ENCODE results near the gene FOXP1. TPM values are rescaled to one million over a fixed set of nuclear protein-coding genes. Genes with fewer than 3 reads are reported as not detected.

The FOXP1 gene
- total RNA-seq, 4 donors from 2014 or later = 86.4 to 107 (median 93.8) TPM

DNA sequence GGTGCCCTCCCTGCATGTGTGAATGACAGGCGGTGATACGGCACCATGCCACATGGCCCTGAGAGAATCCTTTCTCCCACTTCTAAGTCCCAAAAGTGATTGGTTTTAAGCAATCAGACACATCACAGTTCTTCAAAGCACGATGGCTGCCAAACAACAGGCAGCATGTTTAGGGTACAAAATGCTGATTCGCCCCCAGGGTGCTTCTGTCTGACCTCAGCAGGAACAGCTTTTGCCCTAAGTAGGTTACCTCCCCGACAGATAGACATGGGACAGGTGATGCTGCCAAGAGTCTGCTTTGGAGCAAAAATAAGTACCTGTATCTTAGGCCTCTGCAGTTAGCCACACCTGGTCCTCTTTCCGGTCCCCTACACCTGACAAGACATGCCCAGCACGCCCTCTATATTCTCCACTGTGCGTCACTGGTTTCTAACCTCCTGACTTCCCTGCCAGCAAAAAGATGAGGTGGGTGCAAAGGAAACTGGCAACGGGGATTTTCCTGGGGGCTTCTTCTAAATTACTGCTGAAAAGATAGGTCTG lies 549.8 kb downstream of the FOXP1 start:
- Histone ChIP-seq H3K27me3 (no peaks in the 10 kb centered on the region), H3K27ac (no peak overlapping the region), H3K9me3 (no peaks in the 10 kb centered on the region), H3K4me3 (no peak overlapping the region), H3K4me1 (peaks cover 0 to 33% (median 8%) of the 10 kb centered on the region in 4 donors), H3K36me3 (peaks cover 0 to 31% (median 0%) of the 10 kb centered on the region in 3 donors)
- TF ChIP-seq POLR2A (IDR thresholded peaks at IDR 0.05) = no peak
- TF ChIP-seq, protein P1, sequence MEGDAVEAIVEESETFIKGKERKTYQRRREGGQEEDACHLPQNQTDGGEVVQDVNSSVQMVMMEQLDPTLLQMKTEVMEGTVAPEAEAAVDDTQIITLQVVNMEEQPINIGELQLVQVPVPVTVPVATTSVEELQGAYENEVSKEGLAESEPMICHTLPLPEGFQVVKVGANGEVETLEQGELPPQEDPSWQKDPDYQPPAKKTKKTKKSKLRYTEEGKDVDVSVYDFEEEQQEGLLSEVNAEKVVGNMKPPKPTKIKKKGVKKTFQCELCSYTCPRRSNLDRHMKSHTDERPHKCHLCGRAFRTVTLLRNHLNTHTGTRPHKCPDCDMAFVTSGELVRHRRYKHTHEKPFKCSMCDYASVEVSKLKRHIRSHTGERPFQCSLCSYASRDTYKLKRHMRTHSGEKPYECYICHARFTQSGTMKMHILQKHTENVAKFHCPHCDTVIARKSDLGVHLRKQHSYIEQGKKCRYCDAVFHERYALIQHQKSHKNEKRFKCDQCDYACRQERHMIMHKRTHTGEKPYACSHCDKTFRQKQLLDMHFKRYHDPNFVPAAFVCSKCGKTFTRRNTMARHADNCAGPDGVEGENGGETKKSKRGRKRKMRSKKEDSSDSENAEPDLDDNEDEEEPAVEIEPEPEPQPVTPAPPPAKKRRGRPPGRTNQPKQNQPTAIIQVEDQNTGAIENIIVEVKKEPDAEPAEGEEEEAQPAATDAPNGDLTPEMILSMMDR (IDR thresholded peaks at IDR 0.05) = no peak
- no peak for TF ChIP-seq EP300 (IDR thresholded peaks at IDR 0.05)
- no peak for DNase-seq (ENCODE audit: low spot score in 2 of 2)
- WGBS, 2 donors = 91 to 94% methylated on average over 9 of the region's 9 CpGs

DNA sequence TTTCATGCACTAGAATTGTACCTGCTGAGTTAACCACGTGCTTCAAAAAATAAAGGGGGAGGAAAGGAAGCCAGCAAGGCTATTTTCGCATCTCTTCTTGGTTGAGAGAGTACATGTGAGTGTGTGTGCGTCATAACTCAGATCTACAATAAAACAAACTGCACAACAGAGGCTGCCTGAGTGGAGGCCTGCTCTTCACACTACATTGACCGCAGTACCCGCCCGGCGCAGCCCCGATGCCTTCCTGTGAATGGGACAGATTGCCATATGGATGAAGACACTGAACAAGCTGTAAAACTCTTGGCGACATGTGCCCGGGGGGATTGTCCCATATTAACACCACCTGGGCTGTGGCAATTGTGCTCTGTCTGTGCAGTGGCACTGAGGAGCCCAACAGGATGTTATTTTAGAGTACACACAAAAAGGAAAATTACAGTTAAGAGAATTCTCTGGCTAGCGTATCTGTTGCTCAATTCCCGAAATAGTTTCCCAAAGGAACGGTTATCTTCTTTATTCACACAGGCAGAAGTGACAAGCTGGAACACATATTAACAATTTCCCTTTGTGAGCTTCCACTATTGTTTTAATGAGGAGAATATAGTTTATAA lies 551.5 kb downstream of the FOXP1 start:
- peak overlapping the region in 1 of 4 donors; percentile 34 for H3K27ac ChIP-seq
- no peak for DNase-seq (ENCODE audit: low spot score in 2 of 2)
- TF ChIP-seq POLR2A (IDR thresholded peaks at IDR 0.05) (no peak), EP300 (IDR thresholded peaks at IDR 0.05) (no peak)
- TF ChIP-seq, protein P1 (IDR thresholded peaks at IDR 0.05) = no peak
- no peak overlapping the region for H3K4me3 ChIP-seq
- no peaks in the 10 kb centered on the region for H3K9me3 ChIP-seq
- H3K27me3 ChIP-seq = no peaks in the 10 kb centered on the region
- H3K4me1 ChIP-seq = peaks cover 0 to 35% (median 8%) of the 10 kb centered on the region in 4 donors
- WGBS, 2 donors = 79 to 86% methylated on average over 13 of the region's 13 CpGs
- peaks cover 0 to 28% (median 0%) of the 10 kb centered on the region in 3 donors for H3K36me3 ChIP-seq

DNA sequence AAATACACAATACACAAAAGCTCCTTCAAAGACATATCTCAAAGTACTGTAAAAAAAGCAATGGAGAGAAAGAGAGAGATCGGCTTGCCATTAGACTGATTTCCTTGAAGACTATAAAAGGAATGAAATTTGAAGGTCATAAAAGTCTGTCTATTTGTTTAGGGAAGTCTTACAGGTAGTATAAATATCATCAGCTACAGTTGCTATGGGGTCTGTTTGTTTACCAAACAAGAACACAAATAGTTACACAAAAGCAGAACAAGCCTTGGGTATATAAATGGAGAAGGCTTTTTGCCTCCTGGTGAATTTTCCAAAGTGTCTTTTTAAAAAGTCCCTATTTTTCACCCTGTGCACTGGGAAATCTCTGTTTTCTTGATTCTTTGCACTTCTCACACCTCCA lies 552.3 kb downstream of the FOXP1 start:
- H3K4me1 ChIP-seq = peaks cover 0 to 36% (median 8%) of the 10 kb centered on the region in 4 donors
- H3K9me3 ChIP-seq = no peaks in the 10 kb centered on the region
- no peak overlapping the region for H3K4me3 ChIP-seq
- peaks cover 0 to 28% (median 0%) of the 10 kb centered on the region in 3 donors for H3K36me3 ChIP-seq
- WGBS, 2 donors = 87 to 93% methylated on average over 1 of the region's 1 CpG
- TF ChIP-seq POLR2A (IDR thresholded peaks at IDR 0.05) (no peak), EP300 (IDR thresholded peaks at IDR 0.05) (no peak)
- TF ChIP-seq, protein P1 (IDR thresholded peaks at IDR 0.05) = no peak
- H3K27ac ChIP-seq = no peak overlapping the region
- no peaks in the 10 kb centered on the region for H3K27me3 ChIP-seq
- DNase-seq (ENCODE audit: low spot score in 2 of 2) = no peak

DNA sequence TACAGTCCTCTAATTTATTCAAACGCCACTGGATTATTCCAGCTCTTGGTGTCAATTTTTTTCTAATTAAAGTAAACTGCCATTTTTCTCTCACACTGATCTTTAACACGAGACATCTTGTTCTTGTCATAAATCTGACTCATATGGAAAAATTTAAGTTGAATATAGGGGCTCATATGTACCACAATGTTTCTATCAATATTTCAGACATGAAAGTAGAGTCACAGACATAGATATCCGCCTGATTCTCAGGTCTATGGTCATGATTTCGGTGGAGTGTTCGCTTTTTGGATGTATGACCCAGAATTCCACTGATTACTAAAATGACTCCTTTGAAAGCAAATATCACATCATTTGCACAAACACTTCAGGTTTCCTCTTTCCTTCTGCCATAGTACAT lies 552.8 kb downstream of the FOXP1 start:
- no peak for TF ChIP-seq POLR2A (IDR thresholded peaks at IDR 0.05)
- no peak for TF ChIP-seq EP300 (IDR thresholded peaks at IDR 0.05)
- TF ChIP-seq, protein P1 (IDR thresholded peaks at IDR 0.05) = no peak
- Histone ChIP-seq H3K4me1 (peaks cover 0 to 36% (median 8%) of the 10 kb centered on the region in 4 donors), H3K4me3 (no peak overlapping the region), H3K9me3 (no peaks in the 10 kb centered on the region), H3K27ac (no peak overlapping the region), H3K36me3 (peaks cover 0 to 28% (median 0%) of the 10 kb centered on the region in 3 donors), H3K27me3 (no peaks in the 10 kb centered on the region)
- 93 to 94% methylated on average over 5 of the region's 5 CpGs for WGBS, 2 donors
- DNase-seq (ENCODE audit: low spot score in 2 of 2) = no peak

DNA sequence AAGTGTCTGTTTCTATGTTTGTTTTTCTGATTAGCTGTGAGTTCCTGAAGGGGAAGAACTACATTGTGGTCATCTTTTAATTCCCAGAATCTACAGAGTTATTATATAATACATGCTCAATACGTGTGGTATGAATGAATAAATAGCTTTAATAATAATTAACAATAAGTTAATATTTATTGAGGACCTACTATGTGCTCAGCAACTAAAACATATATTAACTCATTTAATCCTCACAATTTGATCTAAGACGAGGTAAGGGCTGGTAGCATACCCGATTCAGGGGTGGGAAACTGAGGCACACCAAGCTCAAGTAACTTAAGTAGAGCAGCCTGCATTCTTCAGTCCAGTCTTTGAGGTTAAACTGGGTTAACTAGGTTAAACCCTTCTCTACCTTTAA lies 553.8 kb downstream of the FOXP1 start:
- WGBS, 2 donors = 94 to 95% methylated on average over 3 of the region's 3 CpGs
- Histone ChIP-seq H3K4me3 (no peak overlapping the region), H3K27ac (no peak overlapping the region), H3K4me1 (peaks cover 0 to 31% (median 8%) of the 10 kb centered on the region in 4 donors), H3K27me3 (no peaks in the 10 kb centered on the region), H3K9me3 (no peaks in the 10 kb centered on the region), H3K36me3 (peaks cover 0 to 23% (median 0%) of the 10 kb centered on the region in 3 donors)
- TF ChIP-seq, protein P1 (IDR thresholded peaks at IDR 0.05) = no peak
- TF ChIP-seq POLR2A (IDR thresholded peaks at IDR 0.05) (no peak), EP300 (IDR thresholded peaks at IDR 0.05) (no peak)
- no peak for DNase-seq (ENCODE audit: low spot score in 2 of 2)
